HG03159 (cell line): ENCODE measurements around the gene FFAR1.
"Not testable (repeated sequence)": the region's sequence is repeated elsewhere in the genome, so short reads cannot be mapped to it uniquely, and the experiment has no call there.

Source experiments
- ATAC-seq: cut with Tn5 transposase; IDR thresholded peaks from one replicate; pipeline ENCODE4 v1.9.1; 2021; ENCODE audit warnings: mild to moderate bottlenecking, moderate library complexity; ENCODE audit not compliant: unreplicated experiment

Gene FFAR1

GRCh38 chr19:35359395-35359794, 11.7 kb downstream of the FFAR1 start:
- ATAC-seq, result not testable (repeated sequence)

- not testable (repeated sequence) for ATAC-seq
Observed at GRCh38 chr19:35360081-35360480, 12.4 kb downstream of the FFAR1 start.

- no peak for ATAC-seq
Observed at GRCh38 chr19:35360880-35361420, 13.2 kb downstream of the FFAR1 start.

- ATAC-seq, result no peak
Observed at GRCh38 chr19:35362261-35363000, 14.7 kb downstream of the FFAR1 start.

- no peak for ATAC-seq
Observed at GRCh38 chr19:35363001-35363590, 15.4 kb downstream of the FFAR1 start.

- no peak for ATAC-seq
Observed at GRCh38 chr19:35363711-35364425, 16.2 kb downstream of the FFAR1 start.

- ATAC-seq, result no peak
Observed at GRCh38 chr19:35365303-35365702, 17.6 kb downstream of the FFAR1 start.

- ATAC-seq, result no peak
Observed at GRCh38 chr19:35368378-35368777, 20.7 kb downstream of the FFAR1 start.

- ATAC-seq, result no peak
Observed at GRCh38 chr19:35369522-35369921, 21.8 kb downstream of the FFAR1 start.

- no peak for ATAC-seq
Observed at GRCh38 chr19:35370722-35371121, 23.0 kb downstream of the FFAR1 start, which contains the start of gene GPR42. TSS of gene GPR42 (plus strand) at chr19:35371068. CDS start at chr19:35371360, 292 bp downstream.

GRCh38 chr19:35373492-35373891, 25.8 kb downstream of the FFAR1 start:
- no peak for ATAC-seq

GRCh38 chr19:35374031-35374430, 26.3 kb downstream of the FFAR1 start:
- ATAC-seq, result not testable (repeated sequence)

- no peak for ATAC-seq
Observed at GRCh38 chr19:35375505-35376307, 28.0 kb downstream of the FFAR1 start.

GRCh38 chr19:35377656-35378055, 30.0 kb downstream of the FFAR1 start:
- ATAC-seq, result no peak

GRCh38 chr19:35378356-35378755, 30.7 kb downstream of the FFAR1 start:
- ATAC-seq, result no peak

- ATAC-seq, result not testable (repeated sequence)
Observed at GRCh38 chr19:35379545-35379944, 31.8 kb downstream of the FFAR1 start.

- ATAC-seq, result no peak
Observed at GRCh38 chr19:35379992-35380391, 32.3 kb downstream of the FFAR1 start.

GRCh38 chr19:35380450-35381124, 32.9 kb downstream of the FFAR1 start:
- ATAC-seq, result no peak

- no peak for ATAC-seq
Observed at GRCh38 chr19:35381318-35381717, 33.6 kb downstream of the FFAR1 start.

- ATAC-seq, result no peak
Observed at GRCh38 chr19:35381926-35382325, 34.2 kb downstream of the FFAR1 start.
